Hepatocyte (in vitro differentiated cells): ENCODE data around the gene IQCH. TPM values are rescaled to one million over a fixed set of nuclear protein-coding genes. Genes with fewer than 3 reads are reported as not detected.

Experiments used
- DNase-seq: peaks from one replicate; pipeline ENCODE4 v3.0.0-alpha.2; 2016; ENCODE audit warnings: low spot score
- H2AFZ ChIP-seq: fragments of 200-600 bp; sonication (generic); 2 replicates; pipeline ENCODE4 v1.6.0; 2016; ENCODE audit warnings: antibody characterized with exemption, mild to moderate bottlenecking
- H3K27ac ChIP-seq: fragments of 200-600 bp; sonication (generic); 2 replicates; pipeline ENCODE4 v1.5.1; 2016; ENCODE audit warnings: mild to moderate bottlenecking
- H3K27me3 ChIP-seq: fragments of 200-600 bp; sonication (generic); 2 replicates; pipeline ENCODE4 v1.6.1; 2016
- H3K36me3 ChIP-seq: fragments of 200-600 bp; sonication (generic); replicated peaks from 2 replicates; pipeline ENCODE4 v1.5.1; 2016; ENCODE audit warnings: low read depth; ENCODE audit not compliant: insufficient read depth
- H3K4me1 ChIP-seq: fragments of 200-600 bp; sonication (generic); 2 replicates; pipeline ENCODE4 v1.5.1; 2016; ENCODE audit warnings: mild to moderate bottlenecking, moderate library complexity; ENCODE audit not compliant: insufficient read depth
- H3K4me2 ChIP-seq: fragments of 200-600 bp; sonication (generic); 2 replicates; pipeline ENCODE4 v1.6.0; 2016
- H3K4me3 ChIP-seq: fragments of 200-600 bp; sonication (generic); 2 replicates; pipeline ENCODE4 v1.5.1; 2016; ENCODE audit warnings: mild to moderate bottlenecking
- H3K79me2 ChIP-seq: fragments of 200-600 bp; sonication (generic); 2 replicates; pipeline ENCODE4 v1.6.0; 2017; ENCODE audit warnings: mild to moderate bottlenecking
- H3K9me2 ChIP-seq: fragments of 200-600 bp; sonication (generic); replicated peaks from 2 replicates; pipeline ENCODE4 v1.6.0; 2017; ENCODE audit warnings: mild to moderate bottlenecking; ENCODE audit not compliant: insufficient read depth
- H3K9me3 ChIP-seq: fragments of 200-600 bp; sonication (generic); 2 replicates; pipeline ENCODE4 v1.5.1; 2016; ENCODE audit warnings: low read depth, mild to moderate bottlenecking
- H4K20me1 ChIP-seq: fragments of 200-600 bp; sonication (generic); 2 replicates; pipeline ENCODE4 v1.6.0; 2016; ENCODE audit warnings: mild to moderate bottlenecking; ENCODE audit not compliant: insufficient read depth, poor library complexity, severe bottlenecking
- CTCF ChIP-seq: fragments of 200-600 bp; sonication (generic); IDR thresholded peaks from 2 replicates; pipeline ENCODE4 v1.5.1; 2016; ENCODE audit warnings: antibody characterized with exemption, mild to moderate bottlenecking; ENCODE audit not compliant: poor library complexity
- EZH2 ChIP-seq: fragments of 200-600 bp; sonication (generic); IDR thresholded peaks from 2 replicates; pipeline ENCODE4 v1.6.1; 2016; ENCODE audit warnings: antibody characterized with exemption, mild to moderate bottlenecking, borderline replicate concordance
- EZH2phosphoT487 ChIP-seq: fragments of 200-600 bp; sonication (generic); IDR thresholded peaks from one replicate; pipeline ENCODE4 v1.6.1; 2018; ENCODE audit warnings: antibody characterized with exemption, mild to moderate bottlenecking, low read depth, moderate library complexity; ENCODE audit not compliant: unreplicated experiment, severe bottlenecking
- WGBS: methylation state at CpG from one replicate; pipeline ENCODE4 v1.1.6; 2016; ENCODE audit warnings: low lambda C conversion rate; ENCODE audit errors: missing lambda C conversion rate; 5-methylcytosine and 5-hydroxymethylcytosine counted together
- polyA plus RNA-seq: library from polyadenylated mRNA; unstranded; fragments of >200 nt; fragmentation: Nextera tagmentation; extraction: Ambion mirVana; gene quantifications from 2 replicates; pipeline ENCODE4 v1.2.1, GENCODE V29; 2016
- total RNA-seq: library from RNA; depleted of rRNA; stranded (reverse); fragments of >200 nt; gene quantifications from 2 replicates; pipeline ENCODE4 v1.2.3, GENCODE V29; 2014

Gene IQCH
- total and polyA plus RNA-seq, 2 experiments from 2014 or later: 0.76 to 1.0 TPM

GRCh38 chr15:67501836-67502461 lies 247.4 kb downstream of the IQCH start:
- H3K27ac ChIP-seq: no peak overlapping the region
- H3K27me3 ChIP-seq: no peaks in the 10 kb centered on the region
- no peaks in the 10 kb centered on the region for H3K9me3 ChIP-seq
- 69% methylated on average over 13 of the region's 13 CpGs for WGBS
- no peak overlapping the region for H3K4me3 ChIP-seq
- TF ChIP-seq EZH2phosphoT487: no peak
- TF ChIP-seq EZH2: no peak
- TF ChIP-seq CTCF: no peak
- no peak overlapping the region for H2AFZ ChIP-seq
- no peak for DNase-seq
- no peak overlapping the region for H3K4me2 ChIP-seq
- no peaks in the 10 kb centered on the region for H3K9me2 ChIP-seq
- no peaks in the 10 kb centered on the region for H3K4me1 ChIP-seq
- no peaks in the 10 kb centered on the region for H4K20me1 ChIP-seq
- H3K36me3 ChIP-seq: no peaks in the 10 kb centered on the region
- no peaks in the 10 kb centered on the region for H3K79me2 ChIP-seq

- Histone ChIP-seq H3K27me3 (no peaks in the 10 kb centered on the region), H3K9me3 (no peaks in the 10 kb centered on the region), H3K4me3 (no peak overlapping the region), H3K4me2 (no peak overlapping the region), H3K9me2 (no peaks in the 10 kb centered on the region), H3K4me1 (no peaks in the 10 kb centered on the region), H3K36me3 (no peaks in the 10 kb centered on the region), H4K20me1 (no peaks in the 10 kb centered on the region), H2AFZ (no peak overlapping the region), H3K79me2 (no peaks in the 10 kb centered on the region), H3K27ac (no peak overlapping the region)
- WGBS: 90% methylated on average over 6 of the region's 6 CpGs
- no peak for TF ChIP-seq EZH2
- no peak for TF ChIP-seq EZH2phosphoT487
- TF ChIP-seq CTCF: no peak
- DNase-seq: no peak
Observed at GRCh38 chr15:67504056-67504455, 249.5 kb downstream of the IQCH start.

- Histone ChIP-seq H3K27me3 (no peaks in the 10 kb centered on the region), H2AFZ (no peak overlapping the region), H3K9me2 (no peaks in the 10 kb centered on the region), H3K4me3 (no peak overlapping the region), H3K79me2 (no peaks in the 10 kb centered on the region), H3K9me3 (no peaks in the 10 kb centered on the region), H3K4me2 (no peak overlapping the region), H3K4me1 (no peaks in the 10 kb centered on the region), H3K36me3 (no peaks in the 10 kb centered on the region), H4K20me1 (no peaks in the 10 kb centered on the region), H3K27ac (no peak overlapping the region)
- DNase-seq: no peak
- TF ChIP-seq EZH2 (no peak), CTCF (no peak), EZH2phosphoT487 (no peak)
- WGBS: 81% methylated on average over 5 of the region's 5 CpGs
Observed at GRCh38 chr15:67504796-67505195, 250.2 kb downstream of the IQCH start.
